Astrocyte (in vitro differentiated cells and primary cell): ENCODE measurements around the gene CHD5. TPM values are rescaled to one million over a fixed set of nuclear protein-coding genes. Genes with fewer than 3 reads are reported as not detected.
A peak's percentile ranks its signal among the peaks of the same experiment; 100 is the strongest.

Experiments used
- DNase-seq: peaks from one replicate; pipeline ENCODE4 v3.0.0-alpha.2; 2010; ENCODE audit warnings: low read depth
- FAIRE-seq: peaks from 2 replicates; lab custom pipeline; 2011; peaks lifted over from hg19 to GRCh38; lab: Jason Lieb, UNC
- H2AFZ ChIP-seq: 2 replicates; pipeline ENCODE4 v1.6.0; 2012; ENCODE audit warnings: low read depth, low read length, inconsistent platforms
- H3K27ac ChIP-seq: 2 replicates; pipeline ENCODE4 v1.5.1; 2011; ENCODE audit warnings: low read depth, low read length, inconsistent platforms
- H3K27me3 ChIP-seq: 2 replicates; pipeline ENCODE4 v1.6.0; 2011; ENCODE audit warnings: low read length, inconsistent platforms; ENCODE audit not compliant: insufficient read depth
- H3K36me3 ChIP-seq: 2 replicates; pipeline ENCODE4 v1.5.1; 2011; ENCODE audit warnings: low read length, inconsistent platforms; ENCODE audit not compliant: insufficient read depth
- H3K4me1 ChIP-seq: 2 replicates; pipeline ENCODE4 v1.5.1; 2011; ENCODE audit warnings: low read length, inconsistent platforms; ENCODE audit not compliant: insufficient read depth
- H3K4me2 ChIP-seq: 2 replicates; pipeline ENCODE4 v1.6.0; 2012; ENCODE audit warnings: low read length, inconsistent platforms
- H3K4me3 ChIP-seq: 2 replicates; pipeline ENCODE4 v1.5.1; 2011; ENCODE audit warnings: low read depth, mild to moderate bottlenecking, low read length, inconsistent platforms; ENCODE audit not compliant: insufficient read depth
- H3K79me2 ChIP-seq: 2 replicates; pipeline ENCODE4 v1.6.0; 2012; ENCODE audit warnings: mild to moderate bottlenecking, low read length, inconsistent platforms; ENCODE audit not compliant: insufficient read depth
- H3K9ac ChIP-seq: 2 replicates; pipeline ENCODE4 v1.6.0; 2012; ENCODE audit warnings: mild to moderate bottlenecking, low read length, inconsistent platforms
- H3K9me3 ChIP-seq: 2 replicates; pipeline ENCODE4 v1.5.1; 2012; ENCODE audit warnings: low read depth, mild to moderate bottlenecking, low read length, inconsistent platforms; ENCODE audit not compliant: insufficient read depth
- H4K20me1 ChIP-seq: 2 replicates; pipeline ENCODE4 v1.6.0; 2012; ENCODE audit warnings: low read length, inconsistent platforms; ENCODE audit not compliant: insufficient read depth
- H3K27ac Mint-ChIP-seq: one replicate; pipeline ENCODE4 v1.8.0; 2021; ENCODE audit warnings: mild to moderate bottlenecking, mixed read lengths; ENCODE audit not compliant: unreplicated experiment
- H3K27me3 Mint-ChIP-seq: one replicate; pipeline ENCODE4 v1.8.0; 2021; ENCODE audit warnings: low read depth, mixed read lengths; ENCODE audit not compliant: unreplicated experiment
- H3K36me3 Mint-ChIP-seq: one replicate; pipeline ENCODE4 v1.8.0; 2021; ENCODE audit warnings: low read depth, mixed read lengths; ENCODE audit not compliant: unreplicated experiment
- H3K4me1 Mint-ChIP-seq: one replicate; pipeline ENCODE4 v1.8.0; 2021; ENCODE audit warnings: low read depth, mixed read lengths; ENCODE audit not compliant: unreplicated experiment
- H3K4me3 Mint-ChIP-seq: one replicate; pipeline ENCODE4 v1.8.0; 2021; ENCODE audit warnings: mild to moderate bottlenecking, moderate library complexity, mixed read lengths; ENCODE audit not compliant: unreplicated experiment
- H3K9me3 Mint-ChIP-seq: one replicate; pipeline ENCODE4 v1.8.0; 2021; ENCODE audit warnings: mild to moderate bottlenecking, mixed read lengths; ENCODE audit not compliant: unreplicated experiment
- EZH2 ChIP-seq: IDR thresholded peaks from 2 replicates; pipeline ENCODE4 v1.6.1; 2012; ENCODE audit warnings: mild to moderate bottlenecking, low read length, inconsistent platforms; ENCODE audit not compliant: insufficient read depth
- total RNA-seq: library from RNA; stranded (reverse); gene quantifications from 2 replicates; pipeline ENCODE4 v1.2.1, GENCODE V29; 2021
- TF ChIP-seq, protein P1 (sequence below): IDR thresholded peaks from 2 replicates; pipeline ENCODE4 v1.5.1; 2011; ENCODE audit warnings: low read depth, mild to moderate bottlenecking, inconsistent platforms, low read length, moderate library complexity; ENCODE audit not compliant: insufficient read depth

Gene CHD5
- total RNA-seq, 1 donor from 2014 or later = 0.18 TPM

GRCh38 chr1:6082430-6082971, 97.6 kb downstream of the CHD5 start:
- H3K27me3 Mint-ChIP-seq = peaks cover 31% of the 10 kb centered on the region
- no peak for TF ChIP-seq EZH2
- TF ChIP-seq, protein P1, sequence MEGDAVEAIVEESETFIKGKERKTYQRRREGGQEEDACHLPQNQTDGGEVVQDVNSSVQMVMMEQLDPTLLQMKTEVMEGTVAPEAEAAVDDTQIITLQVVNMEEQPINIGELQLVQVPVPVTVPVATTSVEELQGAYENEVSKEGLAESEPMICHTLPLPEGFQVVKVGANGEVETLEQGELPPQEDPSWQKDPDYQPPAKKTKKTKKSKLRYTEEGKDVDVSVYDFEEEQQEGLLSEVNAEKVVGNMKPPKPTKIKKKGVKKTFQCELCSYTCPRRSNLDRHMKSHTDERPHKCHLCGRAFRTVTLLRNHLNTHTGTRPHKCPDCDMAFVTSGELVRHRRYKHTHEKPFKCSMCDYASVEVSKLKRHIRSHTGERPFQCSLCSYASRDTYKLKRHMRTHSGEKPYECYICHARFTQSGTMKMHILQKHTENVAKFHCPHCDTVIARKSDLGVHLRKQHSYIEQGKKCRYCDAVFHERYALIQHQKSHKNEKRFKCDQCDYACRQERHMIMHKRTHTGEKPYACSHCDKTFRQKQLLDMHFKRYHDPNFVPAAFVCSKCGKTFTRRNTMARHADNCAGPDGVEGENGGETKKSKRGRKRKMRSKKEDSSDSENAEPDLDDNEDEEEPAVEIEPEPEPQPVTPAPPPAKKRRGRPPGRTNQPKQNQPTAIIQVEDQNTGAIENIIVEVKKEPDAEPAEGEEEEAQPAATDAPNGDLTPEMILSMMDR = peak; percentile 21

GRCh38 chr1:6081901-6082300, 98.2 kb downstream of the CHD5 start:
- H3K36me3 Mint-ChIP-seq = no peaks in the 10 kb centered on the region
- FAIRE-seq (no peak), DNase-seq (no peak)
- Histone ChIP-seq H3K27me3 (peaks cover 18% of the 10 kb centered on the region), H3K4me3 (no peak overlapping the region), H3K4me2 (no peak overlapping the region), H3K9me3 (no peaks in the 10 kb centered on the region), H3K79me2 (no peaks in the 10 kb centered on the region), H4K20me1 (no peaks in the 10 kb centered on the region), H3K4me1 (no peaks in the 10 kb centered on the region), H2AFZ (no peak overlapping the region), H3K27ac (no peak overlapping the region), H3K36me3 (no peaks in the 10 kb centered on the region), H3K9ac (no peak overlapping the region)
- no peak overlapping the region for H3K4me3 Mint-ChIP-seq
- peaks cover 9% of the 10 kb centered on the region for H3K4me1 Mint-ChIP-seq
- no peak overlapping the region for H3K27ac Mint-ChIP-seq
- no peaks in the 10 kb centered on the region for H3K9me3 Mint-ChIP-seq
- H3K27me3 Mint-ChIP-seq = peaks cover 30% of the 10 kb centered on the region
- TF ChIP-seq EZH2 = no peak
- TF ChIP-seq, protein P1 = no peak

More at GRCh38 chr1:6082430-6082971, 97.6 kb downstream of the CHD5 start:
- no peak for FAIRE-seq
- Mint-ChIP-seq H3K27ac (no peak overlapping the region), H3K4me3 (no peak overlapping the region), H3K4me1 (peaks cover 9% of the 10 kb centered on the region), H3K36me3 (no peaks in the 10 kb centered on the region), H3K9me3 (no peaks in the 10 kb centered on the region)
- Histone ChIP-seq H2AFZ (no peak overlapping the region), H3K9me3 (no peaks in the 10 kb centered on the region), H3K4me3 (no peak overlapping the region), H3K9ac (no peak overlapping the region), H4K20me1 (no peaks in the 10 kb centered on the region), H3K27me3 (peaks cover 16% of the 10 kb centered on the region), H3K36me3 (no peaks in the 10 kb centered on the region), H3K4me2 (no peak overlapping the region), H3K79me2 (no peaks in the 10 kb centered on the region), H3K27ac (no peak overlapping the region), H3K4me1 (peaks cover 3% of the 10 kb centered on the region)
- no peak for DNase-seq

GRCh38 chr1:6080469-6080868, 99.7 kb downstream of the CHD5 start:
- Histone ChIP-seq H3K27me3 (peaks cover 18% of the 10 kb centered on the region), H3K9ac (no peak overlapping the region), H3K79me2 (no peaks in the 10 kb centered on the region), H3K36me3 (no peaks in the 10 kb centered on the region), H2AFZ (no peak overlapping the region), H4K20me1 (no peaks in the 10 kb centered on the region), H3K9me3 (no peaks in the 10 kb centered on the region), H3K27ac (no peak overlapping the region), H3K4me1 (no peaks in the 10 kb centered on the region), H3K4me2 (no peak overlapping the region), H3K4me3 (no peak overlapping the region)
- Mint-ChIP-seq H3K4me3 (no peak overlapping the region), H3K9me3 (no peaks in the 10 kb centered on the region), H3K27ac (no peak overlapping the region), H3K27me3 (peaks cover 28% of the 10 kb centered on the region), H3K36me3 (no peaks in the 10 kb centered on the region), H3K4me1 (peaks cover 9% of the 10 kb centered on the region)
- no peak for TF ChIP-seq EZH2
- TF ChIP-seq, protein P1 = no peak
- no peak for FAIRE-seq
- DNase-seq = no peak
